GM12878 (cell line): ENCODE measurements around the gene DLX3. TPM values are rescaled to one million over a fixed set of nuclear protein-coding genes. Genes with fewer than 3 reads are reported as not detected.

Source experiments
- ATAC-seq: fragments of 200-7000 bp; cut with Tn5 transposase; 3 replicates; pipeline ENCODE4 v1.9.1; 2020; ENCODE audit warnings: mild to moderate bottlenecking, moderate library complexity
- BruUV-seq: library from RNA; stranded (reverse); fragments of 400-500 nt; replicated peaks from 2 replicates; lab custom pipeline; 2021; lab: Mats Ljungman, UMichigan
- CTCF ChIA-PET: fragments of 300-600 bp; sonication (Branson Sonifier 250); formaldehyde crosslinking; extraction: SDS; loops from one replicate; lab custom pipeline; 2021; ENCODE audit warnings: inconsistent platforms; lab: Yijun Ruan, JAX
- POLR2A ChIA-PET: fragments of 350-600 bp; formaldehyde crosslinking; extraction: SDS; loops from one replicate; lab custom pipeline; 2021; ENCODE audit warnings: inconsistent platforms; lab: Charles Lee
- RAD21 ChIA-PET: fragments of 300-600 bp; sonication (Branson Sonifier 250); formaldehyde crosslinking; loops from one replicate; lab custom pipeline; 2023; ENCODE audit warnings: antibody characterized with exemption; ENCODE audit not compliant: unreplicated experiment; lab: Charles Lee
- SMC1A ChIA-PET: fragments of 300-600 bp; sonication (Branson Sonifier 250); formaldehyde crosslinking; loops from one replicate; lab custom pipeline; 2023; ENCODE audit not compliant: unreplicated experiment, uncharacterized antibody; lab: Charles Lee
- DNase-seq: peaks from one replicate; pipeline ENCODE4 v3.0.0-alpha.2; 2011; ENCODE audit warnings: low read depth, low spot score
- FAIRE-seq: peaks from 3 replicates; lab custom pipeline; 2011; peaks lifted over from hg19 to GRCh38; lab: Jason Lieb, UNC
- H2AFZ ChIP-seq: 2 replicates; pipeline ENCODE4 v1.6.0; 2011; ENCODE audit warnings: low read depth, low read length, control low read depth; ENCODE audit not compliant: control insufficient read depth
- H3K27ac ChIP-seq: 2 replicates; pipeline ENCODE4 v1.5.1; 2011; ENCODE audit warnings: control low read depth; ENCODE audit not compliant: control insufficient read depth, insufficient read depth
- H3K27me3 ChIP-seq, 2 experiments: replicated peaks in 1 of 2; 2 replicates each; pipeline versions ENCODE4 v1.6.0 to v1.6.1; 2011; ENCODE audit warnings: low read length in 1 of 2; ENCODE audit not compliant: control insufficient read depth in 2 of 2, insufficient read depth in 2 of 2
- H3K36me3 ChIP-seq, 2 experiments: 2 replicates each; pipeline ENCODE4 v1.5.1; 2011; ENCODE audit warnings: low read length in 1 of 2; ENCODE audit not compliant: control insufficient read depth in 2 of 2, insufficient read depth in 2 of 2
- H3K4me1 ChIP-seq: 2 replicates; pipeline ENCODE4 v1.6.1; 2011; ENCODE audit warnings: mild to moderate bottlenecking, low read length, moderate library complexity, mixed read lengths; ENCODE audit not compliant: control insufficient read depth, insufficient read depth
- H3K4me2 ChIP-seq: 2 replicates; pipeline ENCODE4 v1.6.0; 2011; ENCODE audit warnings: control low read depth; ENCODE audit not compliant: control insufficient read depth, insufficient read depth
- H3K4me3 ChIP-seq: fragments of 200-600 bp; sonication (generic); 2 replicates; pipeline ENCODE4 v1.5.1; 2016
- H3K79me2 ChIP-seq: 2 replicates; pipeline ENCODE4 v1.6.0; 2011; ENCODE audit warnings: low read length; ENCODE audit not compliant: control insufficient read depth, insufficient read depth
- H3K9ac ChIP-seq: 2 replicates; pipeline ENCODE4 v1.8.0; 2011; ENCODE audit warnings: low read length, control low read depth, mixed read lengths; ENCODE audit not compliant: control insufficient read depth, insufficient read depth
- H3K9me3 ChIP-seq: replicated peaks from 3 replicates; pipeline ENCODE4 v1.5.1; 2011; ENCODE audit warnings: mild to moderate bottlenecking, low read length; ENCODE audit not compliant: control insufficient read depth, insufficient read depth
- H4K20me1 ChIP-seq: 2 replicates; pipeline ENCODE4 v1.6.0; 2011; ENCODE audit not compliant: control insufficient read depth, insufficient read depth
- ATF2 ChIP-seq: IDR thresholded peaks from 2 replicates; pipeline ENCODE4 v1.6.1; 2012; ENCODE audit warnings: low read length, inconsistent platforms
- CHD1 ChIP-seq: IDR thresholded peaks from 2 replicates; pipeline ENCODE4 v1.6.1; 2012; ENCODE audit warnings: low read depth, low read length, improper control_type of control experiment
- HDAC2 ChIP-seq: fragments of 200-600 bp; sonication (generic); IDR thresholded peaks from 2 replicates; pipeline ENCODE4 v1.6.1; 2017
- NR2F1 ChIP-seq: fragments of 450-650 bp; conservative IDR thresholded peaks from 2 replicates; pipeline ENCODE4 v1.6.1; 2017; ENCODE audit warnings: mild to moderate bottlenecking
- REST ChIP-seq: IDR thresholded peaks from 2 replicates; pipeline ENCODE4 v1.6.1; 2012; ENCODE audit warnings: mild to moderate bottlenecking, low read depth, low read length
- TAF1 ChIP-seq: IDR thresholded peaks from 2 replicates; pipeline ENCODE4 v1.6.1; 2011; ENCODE audit warnings: mild to moderate bottlenecking, low read depth, low read length, borderline replicate concordance
- WGBS: methylation state at CpG from one replicate; pipeline ENCODE4 v1.1.6; 2016; ENCODE audit warnings: low lambda C conversion rate; ENCODE audit not compliant: insufficient replicate concordance, insufficient coverage; ENCODE audit errors: missing lambda C conversion rate; 5-methylcytosine and 5-hydroxymethylcytosine counted together
- in situ Hi-C: fragments of 300-500 bp; cut with MboI; formaldehyde crosslinking; loops from 9 replicates; pipeline ENCODE4 v1.14.3; 2018; ENCODE audit warnings: mixed read lengths
- intact Hi-C: fragments of 100-400 bp; cut with micrococcal nuclease; formaldehyde crosslinking; loops from one replicate; pipeline ENCODE4 v1.14.2; 2022; ENCODE audit not compliant: unreplicated experiment
- polyA plus RNA-seq, 11 experiments: library from polyadenylated mRNA; depleted of rRNA in 4 of 11; unstranded in 6 of 11; stranded (reverse) in 5 of 11; fragments of >200 nt; fragmentation: Nextera tagmentation in 4 of 11; fragmentation: Illumina TruSeq in 1 of 11; extraction: Ambion mirVana in 4 of 11; extraction: Trizol in 1 of 11; gene quantifications; 1 replicate in 1 of 11; 2 replicates in 10 of 11; pipeline versions ENCODE4 v1.2.1 to v1.2.3, GENCODE V29; 2011 to 2016; ENCODE audit warnings: inconsistent platforms in 2 of 11, missing spikeins in 2 of 11, low read depth in 1 of 11
- total RNA-seq, 4 experiments: library from RNA; depleted of rRNA in 3 of 4; stranded (reverse); fragments of >200 nt in 3 of 4; fragmentation: Illumina TruSeq in 1 of 4; extraction: Trizol in 1 of 4; gene quantifications; 2 replicates each; pipeline versions ENCODE4 v1.2.1 to v1.2.3, GENCODE V29; 2013 to 2021

DLX3 gene
- total and polyA plus RNA-seq, 10 of the 15 experiments (the other 5 are each of a cell fraction or from before 2014, with no cell fraction given) = not detected

GRCh38 chr17:49957350-49957749 lies 37.7 kb downstream of the DLX3 start (continued):
- TF ChIP-seq ATF2 (no peak), NR2F1 (no peak), TAF1 (no peak), REST (no peak), CHD1 (no peak)

- BruUV-seq = no TSS peak
- no peaks in the 10 kb centered on the region for H3K9me3 ChIP-seq
- H3K27me3 ChIP-seq = no peaks in the 10 kb centered on the region; a peak in 1 of 4 replicates
- no peak overlapping the region for H3K9ac ChIP-seq
- H3K79me2 ChIP-seq = no peaks in the 10 kb centered on the region
- SMC1A ChIA-PET = no interaction called here
- no peak for DNase-seq
- FAIRE-seq = no peak
- no peak for TF ChIP-seq HDAC2
- RAD21 ChIA-PET = interaction anchor here (1.5 kb wide), 1 partner anchor 42 kb away, joined by 4 read pairs; no protein-coding TSS in a partner anchor
- H2AFZ ChIP-seq = no peak overlapping the region
- H3K27ac ChIP-seq = no peak overlapping the region
- in situ Hi-C loops (no loop called here), intact Hi-C loops (no loop called here)
- POLR2A ChIA-PET = no interaction called here
- no peak overlapping the region for H3K4me2 ChIP-seq
- no peak for ATAC-seq
- 2% methylated on average over 4 of the region's 4 CpGs for WGBS
- no peak overlapping the region for H3K4me3 ChIP-seq
- CTCF ChIA-PET = interaction anchor here (0.7 to 2.1 kb wide), 6 partner anchors 23 to 1109 kb away, joined by 3 to 9 read pairs (median 4); no protein-coding TSS in a partner anchor
- H3K4me1 ChIP-seq = no peaks in the 10 kb centered on the region
- no peaks in the 10 kb centered on the region for H3K36me3 ChIP-seq
- no peaks in the 10 kb centered on the region for H4K20me1 ChIP-seq
Observed at GRCh38 chr17:49956780-49957179, 38.2 kb downstream of the DLX3 start.
